ENCODE measurements around the gene PFKM.

- TF ChIP-seq EGR1 (IDR thresholded peaks at IDR 0.05; ENCODE audit: low read depth in 2 of 2) (no peak), GABPA (IDR thresholded peaks at IDR 0.05 in 1 of 2, conservative IDR thresholded peaks at IDR 0.05 in 1 of 2) (no peak), TAF1 (conservative IDR thresholded peaks at IDR 0.05) (no peak), NR2F2 (IDR thresholded peaks at IDR 0.05) (no peak), RAD21 (IDR thresholded peaks at IDR 0.05) (no peak), MAX (IDR thresholded peaks at IDR 0.05) (no peak), REST (IDR thresholded peaks at IDR 0.05) (no peak), JUND (IDR thresholded peaks at IDR 0.05) (no peak), YY1 (IDR thresholded peaks at IDR 0.05) (no peak), SP1 (IDR thresholded peaks at IDR 0.05) (no peak), ZBTB33 (IDR thresholded peaks at IDR 0.05) (no peak), HNF4G (IDR thresholded peaks at IDR 0.05) (no peak)
- TF ChIP-seq, protein P1, sequence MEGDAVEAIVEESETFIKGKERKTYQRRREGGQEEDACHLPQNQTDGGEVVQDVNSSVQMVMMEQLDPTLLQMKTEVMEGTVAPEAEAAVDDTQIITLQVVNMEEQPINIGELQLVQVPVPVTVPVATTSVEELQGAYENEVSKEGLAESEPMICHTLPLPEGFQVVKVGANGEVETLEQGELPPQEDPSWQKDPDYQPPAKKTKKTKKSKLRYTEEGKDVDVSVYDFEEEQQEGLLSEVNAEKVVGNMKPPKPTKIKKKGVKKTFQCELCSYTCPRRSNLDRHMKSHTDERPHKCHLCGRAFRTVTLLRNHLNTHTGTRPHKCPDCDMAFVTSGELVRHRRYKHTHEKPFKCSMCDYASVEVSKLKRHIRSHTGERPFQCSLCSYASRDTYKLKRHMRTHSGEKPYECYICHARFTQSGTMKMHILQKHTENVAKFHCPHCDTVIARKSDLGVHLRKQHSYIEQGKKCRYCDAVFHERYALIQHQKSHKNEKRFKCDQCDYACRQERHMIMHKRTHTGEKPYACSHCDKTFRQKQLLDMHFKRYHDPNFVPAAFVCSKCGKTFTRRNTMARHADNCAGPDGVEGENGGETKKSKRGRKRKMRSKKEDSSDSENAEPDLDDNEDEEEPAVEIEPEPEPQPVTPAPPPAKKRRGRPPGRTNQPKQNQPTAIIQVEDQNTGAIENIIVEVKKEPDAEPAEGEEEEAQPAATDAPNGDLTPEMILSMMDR (IDR thresholded peaks at IDR 0.05; ENCODE audit: low read depth, low read length, missing input control) = no peak
- TF ChIP-seq, protein P2, sequence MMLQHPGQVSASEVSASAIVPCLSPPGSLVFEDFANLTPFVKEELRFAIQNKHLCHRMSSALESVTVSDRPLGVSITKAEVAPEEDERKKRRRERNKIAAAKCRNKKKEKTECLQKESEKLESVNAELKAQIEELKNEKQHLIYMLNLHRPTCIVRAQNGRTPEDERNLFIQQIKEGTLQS (IDR thresholded peaks at IDR 0.05) = no peak
Observed at GRCh38 chr12:48145981-48146380, 26.8 kb downstream of the PFKM start.
